ENCODE data around the gene SVIP. TPM values are rescaled to one million over a fixed set of nuclear protein-coding genes. Genes with fewer than 3 reads are reported as not detected.

SVIP gene
- 15.7 and 16.5 TPM in 2 replicates for total RNA-seq

- peak; percentile 99 for DNase-seq
These were observed at the start of gene SVIP for GRCh38 chr11:22829231-22830081. Gene SVIP, minus strand, starts transcription at chr11:22829801. Its CDS starts 53 bp downstream, at chr11:22829748.

GRCh38 chr11:22878604-22879003, 49.0 kb upstream of the SVIP start:
- no peak for DNase-seq

GRCh38 chr11:22878039-22878438, 48.4 kb upstream of the SVIP start:
- no peak for DNase-seq

- peak; percentile 91 for DNase-seq
These were observed 46.4 kb upstream of the SVIP start for GRCh38 chr11:22875869-22876473.

- DNase-seq, result no peak
These were observed 39.7 kb upstream of the SVIP start for GRCh38 chr11:22869325-22869724.

- no peak for DNase-seq
These were observed 30.6 kb upstream of the SVIP start, which contains the start of gene CCDC179 for GRCh38 chr11:22860241-22860640. Gene CCDC179, minus strand, starts transcription at chr11:22860474. Its CDS starts 53 bp downstream, at chr11:22860421.

- no peak for DNase-seq
These were observed 30.2 kb upstream of the SVIP start for GRCh38 chr11:22859756-22860155.

- no peak for DNase-seq
These were observed 21.9 kb upstream of the SVIP start for GRCh38 chr11:22851477-22851876.

GRCh38 chr11:22846726-22847125, 17.1 kb upstream of the SVIP start:
- no peak for DNase-seq

GRCh38 chr11:22832315-22833015, 2.9 kb upstream of the SVIP start:
- DNase-seq, result peak; percentile 57

- no peak for DNase-seq
These were observed 447 bp upstream of the SVIP start for GRCh38 chr11:22830082-22830414.

GRCh38 chr11:22828373-22828772, 1.2 kb downstream of the SVIP start:
- DNase-seq, result no peak

- no peak for DNase-seq
These were observed 7.4 kb downstream of the SVIP start for GRCh38 chr11:22822203-22822602.

- DNase-seq, result no peak
These were observed 19.7 kb downstream of the SVIP start for GRCh38 chr11:22809893-22810292.

GRCh38 chr11:22808571-22809197, 20.9 kb downstream of the SVIP start:
- DNase-seq, result peak; percentile 93

GRCh38 chr11:22807855-22808570, 21.6 kb downstream of the SVIP start:
- no peak for DNase-seq

GRCh38 chr11:22807391-22807790, 22.2 kb downstream of the SVIP start:
- peak; percentile 71 for DNase-seq

- no peak for DNase-seq
These were observed 26.7 kb downstream of the SVIP start for GRCh38 chr11:22802861-22803260.

GRCh38 chr11:22800482-22800881, 29.1 kb downstream of the SVIP start:
- no peak for DNase-seq

- DNase-seq, result no peak
These were observed 30.7 kb downstream of the SVIP start for GRCh38 chr11:22798901-22799300.

- no peak for DNase-seq
These were observed 32.6 kb downstream of the SVIP start for GRCh38 chr11:22797047-22797446.

GRCh38 chr11:22795914-22796313, 33.7 kb downstream of the SVIP start:
- DNase-seq, result no peak

Measured in dermis blood vessel endothelial cell (primary cell).